Right lobe of liver (tissue), 4 donors: ENCODE measurements around the gene IRX2.

Experiments used
- POLR2A ChIP-seq: fragments of 450-650 bp; IDR thresholded peaks from one replicate; pipeline ENCODE4 v1.6.1; 2017; ENCODE audit warnings: antibody characterized with exemption, mild to moderate bottlenecking
- TF ChIP-seq, protein P1 (sequence below), 4 donors: fragments of 200-600 bp in 3 of 4; fragments of 450-650 bp in 1 of 4; IDR thresholded peaks; one replicate each; pipeline versions ENCODE4 v1.5.1 to v1.8.0; 2016 to 2022; ENCODE audit warnings: antibody characterized with exemption in 4 of 4, mild to moderate bottlenecking in 2 of 4
- donor health status: DM: no; HTN: no; CAD: no.
- donor health status: DM: no; HTN: no; CAD: no.
- donor health status: DM: no; HTN: yes; CAD: no.

DNA sequence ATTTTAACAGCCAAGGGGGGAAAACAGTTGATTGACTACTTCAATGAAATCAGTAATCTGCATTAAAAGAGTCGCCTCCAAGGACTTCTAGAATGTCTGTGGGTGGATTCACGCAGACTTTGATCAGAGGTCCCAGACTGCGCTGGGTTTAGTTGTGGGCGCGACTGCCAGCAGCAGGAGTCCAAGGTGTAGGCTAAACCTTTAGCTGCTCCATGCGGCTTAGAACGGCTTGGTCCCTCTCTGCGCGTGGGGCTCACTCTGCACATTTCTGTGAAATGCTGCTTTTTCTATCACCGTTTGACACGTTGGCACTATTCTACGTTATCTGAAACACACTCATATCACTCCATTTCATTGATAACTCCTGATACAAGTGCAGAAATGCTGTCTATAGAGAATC lies 48.6 kb upstream of the IRX2 start:
- TF ChIP-seq, protein P1, sequence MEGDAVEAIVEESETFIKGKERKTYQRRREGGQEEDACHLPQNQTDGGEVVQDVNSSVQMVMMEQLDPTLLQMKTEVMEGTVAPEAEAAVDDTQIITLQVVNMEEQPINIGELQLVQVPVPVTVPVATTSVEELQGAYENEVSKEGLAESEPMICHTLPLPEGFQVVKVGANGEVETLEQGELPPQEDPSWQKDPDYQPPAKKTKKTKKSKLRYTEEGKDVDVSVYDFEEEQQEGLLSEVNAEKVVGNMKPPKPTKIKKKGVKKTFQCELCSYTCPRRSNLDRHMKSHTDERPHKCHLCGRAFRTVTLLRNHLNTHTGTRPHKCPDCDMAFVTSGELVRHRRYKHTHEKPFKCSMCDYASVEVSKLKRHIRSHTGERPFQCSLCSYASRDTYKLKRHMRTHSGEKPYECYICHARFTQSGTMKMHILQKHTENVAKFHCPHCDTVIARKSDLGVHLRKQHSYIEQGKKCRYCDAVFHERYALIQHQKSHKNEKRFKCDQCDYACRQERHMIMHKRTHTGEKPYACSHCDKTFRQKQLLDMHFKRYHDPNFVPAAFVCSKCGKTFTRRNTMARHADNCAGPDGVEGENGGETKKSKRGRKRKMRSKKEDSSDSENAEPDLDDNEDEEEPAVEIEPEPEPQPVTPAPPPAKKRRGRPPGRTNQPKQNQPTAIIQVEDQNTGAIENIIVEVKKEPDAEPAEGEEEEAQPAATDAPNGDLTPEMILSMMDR (IDR thresholded peaks at IDR 0.05), result no peak
- TF ChIP-seq POLR2A, result no peak
